GM12801 (cell line): ENCODE results near the gene CD63.

Experiments used
- CTCF ChIP-seq: IDR thresholded peaks from one replicate; pipeline ENCODE4 v1.5.1; 2011; ENCODE audit warnings: control low read depth; ENCODE audit not compliant: insufficient read length; ENCODE audit errors: extremely low read depth

CD63 gene

GRCh38 chr12:55722948-55723347 is 5.9 kb downstream of the CD63 start:
- TF ChIP-seq CTCF, result no peak

GRCh38 chr12:55721601-55722213 is 7.1 kb downstream of the CD63 start:
- no peak for TF ChIP-seq CTCF

GRCh38 chr12:55720894-55721444 is 7.8 kb downstream of the CD63 start:
- no peak for TF ChIP-seq CTCF

- TF ChIP-seq CTCF, result no peak
Measured at GRCh38 chr12:55720071-55720564, 8.7 kb downstream of the CD63 start, which contains the start of gene RDH5. Gene RDH5, plus strand, starts transcription at chr12:55720393. Its CDS starts 792 bp downstream, at chr12:55721185.

GRCh38 chr12:55719371-55719770 is 9.4 kb downstream of the CD63 start:
- TF ChIP-seq CTCF, result no peak

GRCh38 chr12:55718624-55719275 is 10.1 kb downstream of the CD63 start:
- TF ChIP-seq CTCF, result no peak

- no peak for TF ChIP-seq CTCF
Measured at GRCh38 chr12:55718015-55718414, 10.8 kb downstream of the CD63 start.
